ENCODE results near the gene PSMD6.

The PSMD6 gene

GRCh38 chr3:64023187-64023860 lies at the start of gene PSMD6:
Gene PSMD6 (minus strand): TSS chr3:64023494. CDS start chr3:64023419, 75 bp downstream.
- ChIA-PET POLR2A (no interaction called here), CTCF (interaction anchor here (0.6 to 15.0 kb wide), 80 partner anchors 8 to 680 kb away, joined by 3 to 323 read pairs (median 4); partner anchors contain the start of gene PRICKLE2)
- DNase-seq (ENCODE audit: low read depth, low spot score), result no peak
- TF ChIP-seq, protein P1, sequence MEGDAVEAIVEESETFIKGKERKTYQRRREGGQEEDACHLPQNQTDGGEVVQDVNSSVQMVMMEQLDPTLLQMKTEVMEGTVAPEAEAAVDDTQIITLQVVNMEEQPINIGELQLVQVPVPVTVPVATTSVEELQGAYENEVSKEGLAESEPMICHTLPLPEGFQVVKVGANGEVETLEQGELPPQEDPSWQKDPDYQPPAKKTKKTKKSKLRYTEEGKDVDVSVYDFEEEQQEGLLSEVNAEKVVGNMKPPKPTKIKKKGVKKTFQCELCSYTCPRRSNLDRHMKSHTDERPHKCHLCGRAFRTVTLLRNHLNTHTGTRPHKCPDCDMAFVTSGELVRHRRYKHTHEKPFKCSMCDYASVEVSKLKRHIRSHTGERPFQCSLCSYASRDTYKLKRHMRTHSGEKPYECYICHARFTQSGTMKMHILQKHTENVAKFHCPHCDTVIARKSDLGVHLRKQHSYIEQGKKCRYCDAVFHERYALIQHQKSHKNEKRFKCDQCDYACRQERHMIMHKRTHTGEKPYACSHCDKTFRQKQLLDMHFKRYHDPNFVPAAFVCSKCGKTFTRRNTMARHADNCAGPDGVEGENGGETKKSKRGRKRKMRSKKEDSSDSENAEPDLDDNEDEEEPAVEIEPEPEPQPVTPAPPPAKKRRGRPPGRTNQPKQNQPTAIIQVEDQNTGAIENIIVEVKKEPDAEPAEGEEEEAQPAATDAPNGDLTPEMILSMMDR (IDR thresholded peaks at IDR 0.05; ENCODE audit: insufficient read depth, low read length, missing control alignments), result peak; percentile 100
- peak within 1 kb of the TSS; percentile 98 for H3K4me3 ChIP-seq (ENCODE audit: low read depth, low read length)

DNA sequence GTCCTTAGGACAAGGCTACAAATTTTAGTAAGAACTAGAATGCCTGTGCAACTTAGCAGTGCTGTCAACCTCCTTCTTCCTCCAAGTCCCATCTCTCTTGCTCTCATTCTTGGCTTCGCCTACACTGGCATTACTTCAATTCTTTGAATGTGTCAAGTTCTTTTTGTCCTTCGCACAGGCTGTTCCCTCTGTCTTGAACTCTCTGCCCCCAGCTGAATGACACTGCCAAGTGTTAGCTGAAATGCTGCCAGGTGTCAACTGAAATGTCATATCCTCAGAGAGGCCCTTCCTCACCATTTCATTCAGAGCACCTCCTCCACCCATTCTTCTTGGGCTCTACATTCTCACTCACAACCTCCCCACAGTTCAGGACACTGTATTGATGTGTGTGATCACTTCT lies 48.8 kb upstream of the PSMD6 start:
- no peak overlapping the region for H3K4me3 ChIP-seq (ENCODE audit: low read depth, low read length)
- no peak for DNase-seq (ENCODE audit: low read depth, low spot score)
- POLR2A ChIA-PET, result no interaction called here
- TF ChIP-seq, protein P1 (IDR thresholded peaks at IDR 0.05; ENCODE audit: insufficient read depth, low read length, missing control alignments), result no peak
- CTCF ChIA-PET, result no interaction called here

DNA sequence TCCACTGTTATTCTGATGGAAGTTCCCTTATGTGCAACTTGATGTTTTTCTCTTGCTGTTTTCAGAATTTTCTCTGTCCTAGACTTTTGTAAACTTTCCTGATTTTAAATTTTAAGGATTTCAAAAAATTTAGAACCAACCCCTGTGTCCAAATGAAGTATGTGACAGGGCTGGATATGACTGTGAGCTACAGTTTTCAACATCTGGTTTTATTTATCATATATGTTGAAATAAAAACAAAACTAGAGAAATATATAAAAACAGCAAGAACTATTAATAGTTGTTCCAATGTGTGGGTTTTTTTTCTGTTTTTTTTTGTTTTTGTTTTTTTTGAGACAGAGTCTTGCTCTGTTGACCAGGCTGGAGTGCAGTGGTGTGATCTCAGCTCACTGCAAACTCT lies 47.4 kb upstream of the PSMD6 start:
- no peak overlapping the region for H3K4me3 ChIP-seq (ENCODE audit: low read depth, low read length)
- no peak for DNase-seq (ENCODE audit: low read depth, low spot score)
- TF ChIP-seq, protein P1 (IDR thresholded peaks at IDR 0.05; ENCODE audit: insufficient read depth, low read length, missing control alignments), result no peak
- CTCF ChIA-PET, result interaction anchor here (0.7 to 1.0 kb wide), 2 partner anchors 10 to 1526 kb away, joined by 4 read pairs; no protein-coding TSS in a partner anchor
- POLR2A ChIA-PET, result no interaction called here

GRCh38 chr3:64067506-64068346 lies 44.4 kb upstream of the PSMD6 start:
- CTCF ChIA-PET, result no interaction called here
- TF ChIP-seq, protein P1 (IDR thresholded peaks at IDR 0.05; ENCODE audit: insufficient read depth, low read length, missing control alignments), result no peak
- DNase-seq (ENCODE audit: low read depth, low spot score), result no peak
- H3K4me3 ChIP-seq (ENCODE audit: low read depth, low read length), result no peak overlapping the region
- POLR2A ChIA-PET, result no interaction called here

GRCh38 chr3:64064804-64065203 lies 41.5 kb upstream of the PSMD6 start:
- POLR2A ChIA-PET, result no interaction called here
- CTCF ChIA-PET, result no interaction called here
- TF ChIP-seq, protein P1 (IDR thresholded peaks at IDR 0.05; ENCODE audit: insufficient read depth, low read length, missing control alignments), result no peak
- H3K4me3 ChIP-seq (ENCODE audit: low read depth, low read length), result no peak overlapping the region
- no peak for DNase-seq (ENCODE audit: low read depth, low spot score)

GRCh38 chr3:64063983-64064438 lies 40.7 kb upstream of the PSMD6 start:
- ChIA-PET CTCF (interaction anchor here (1.1 kb wide), 1 partner anchor 33 kb away, joined by 3 read pairs; no protein-coding TSS in a partner anchor), POLR2A (no interaction called here)
- TF ChIP-seq, protein P1 (IDR thresholded peaks at IDR 0.05; ENCODE audit: insufficient read depth, low read length, missing control alignments), result no peak
- H3K4me3 ChIP-seq (ENCODE audit: low read depth, low read length), result no peak overlapping the region
- DNase-seq (ENCODE audit: low read depth, low spot score), result no peak
